ENCODE measurements around the gene OSGIN1. TPM values are rescaled to one million over a fixed set of nuclear protein-coding genes. Genes with fewer than 3 reads are reported as not detected.

The OSGIN1 gene
- total RNA-seq, 2 donors from 2014 or later, result 9.4 to 11.9 TPM

DNA sequence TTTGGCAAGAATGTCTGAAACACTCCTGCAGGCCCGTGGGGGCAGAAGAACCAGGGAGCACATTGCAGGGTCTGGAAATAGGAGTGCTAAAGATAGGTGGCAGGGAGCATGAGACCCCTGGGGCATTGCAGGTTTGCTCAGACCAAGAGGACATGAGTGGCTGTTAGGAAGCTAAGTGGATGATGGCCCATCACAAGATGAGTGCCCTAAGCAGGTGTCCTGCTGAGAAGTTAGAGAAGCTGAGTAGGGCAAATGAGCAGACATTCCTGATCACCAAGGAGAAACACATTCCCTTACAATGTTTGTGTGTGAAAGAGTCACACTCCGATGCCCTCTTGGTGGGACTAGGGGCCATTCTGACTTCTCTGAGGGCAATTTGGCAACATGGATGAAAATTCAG is 44.2 kb upstream of the OSGIN1 start:
- Histone ChIP-seq H3K9me3 (no peaks in the 10 kb centered on the region), H3K4me1 (no peaks in the 10 kb centered on the region), H3K36me3 (peaks cover 7% of the 10 kb centered on the region), H3K4me3 (no peak overlapping the region), H3K27ac (no peak overlapping the region), H3K9ac (ENCODE audit: low read depth in 2 of 2, low read length in 2 of 2) (no peak overlapping the region), H3K27me3 (no peaks in the 10 kb centered on the region)
- DNase-seq, result no peak
- TF ChIP-seq, protein P1, sequence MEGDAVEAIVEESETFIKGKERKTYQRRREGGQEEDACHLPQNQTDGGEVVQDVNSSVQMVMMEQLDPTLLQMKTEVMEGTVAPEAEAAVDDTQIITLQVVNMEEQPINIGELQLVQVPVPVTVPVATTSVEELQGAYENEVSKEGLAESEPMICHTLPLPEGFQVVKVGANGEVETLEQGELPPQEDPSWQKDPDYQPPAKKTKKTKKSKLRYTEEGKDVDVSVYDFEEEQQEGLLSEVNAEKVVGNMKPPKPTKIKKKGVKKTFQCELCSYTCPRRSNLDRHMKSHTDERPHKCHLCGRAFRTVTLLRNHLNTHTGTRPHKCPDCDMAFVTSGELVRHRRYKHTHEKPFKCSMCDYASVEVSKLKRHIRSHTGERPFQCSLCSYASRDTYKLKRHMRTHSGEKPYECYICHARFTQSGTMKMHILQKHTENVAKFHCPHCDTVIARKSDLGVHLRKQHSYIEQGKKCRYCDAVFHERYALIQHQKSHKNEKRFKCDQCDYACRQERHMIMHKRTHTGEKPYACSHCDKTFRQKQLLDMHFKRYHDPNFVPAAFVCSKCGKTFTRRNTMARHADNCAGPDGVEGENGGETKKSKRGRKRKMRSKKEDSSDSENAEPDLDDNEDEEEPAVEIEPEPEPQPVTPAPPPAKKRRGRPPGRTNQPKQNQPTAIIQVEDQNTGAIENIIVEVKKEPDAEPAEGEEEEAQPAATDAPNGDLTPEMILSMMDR (IDR thresholded peaks at IDR 0.05), result no peak
- intact Hi-C loops (cut with DNase I), result no loop called here

DNA sequence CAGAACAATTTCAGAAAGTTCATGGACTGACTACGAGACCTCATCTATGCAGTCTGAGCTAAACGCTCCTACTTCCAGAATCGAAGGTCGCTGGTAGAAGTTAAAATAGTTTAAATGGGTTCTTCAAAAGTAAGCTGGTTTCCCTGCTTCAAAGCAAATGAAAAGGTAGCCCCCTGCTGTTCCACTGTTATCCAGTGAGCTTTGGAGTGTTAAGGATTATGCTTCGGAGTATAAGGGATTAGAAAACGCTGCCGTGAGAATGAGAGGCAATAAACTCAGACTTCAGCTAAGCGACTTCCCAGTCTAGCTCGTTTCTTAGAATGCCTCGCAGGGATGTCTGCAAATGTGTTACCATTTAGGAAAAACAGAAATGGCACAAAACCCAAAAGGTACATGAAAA is 41.8 kb upstream of the OSGIN1 start:
- Histone ChIP-seq H3K36me3 (peaks cover 16% of the 10 kb centered on the region), H3K27ac (no peak overlapping the region), H3K4me3 (no peak overlapping the region), H3K27me3 (no peaks in the 10 kb centered on the region), H3K4me1 (no peaks in the 10 kb centered on the region), H3K9me3 (no peaks in the 10 kb centered on the region), H3K9ac (ENCODE audit: low read depth in 2 of 2, low read length in 2 of 2) (no peak overlapping the region)
- DNase-seq, result no peak
- TF ChIP-seq, protein P1 (IDR thresholded peaks at IDR 0.05), result no peak
- intact Hi-C loops (cut with DNase I), result no loop called here

DNA sequence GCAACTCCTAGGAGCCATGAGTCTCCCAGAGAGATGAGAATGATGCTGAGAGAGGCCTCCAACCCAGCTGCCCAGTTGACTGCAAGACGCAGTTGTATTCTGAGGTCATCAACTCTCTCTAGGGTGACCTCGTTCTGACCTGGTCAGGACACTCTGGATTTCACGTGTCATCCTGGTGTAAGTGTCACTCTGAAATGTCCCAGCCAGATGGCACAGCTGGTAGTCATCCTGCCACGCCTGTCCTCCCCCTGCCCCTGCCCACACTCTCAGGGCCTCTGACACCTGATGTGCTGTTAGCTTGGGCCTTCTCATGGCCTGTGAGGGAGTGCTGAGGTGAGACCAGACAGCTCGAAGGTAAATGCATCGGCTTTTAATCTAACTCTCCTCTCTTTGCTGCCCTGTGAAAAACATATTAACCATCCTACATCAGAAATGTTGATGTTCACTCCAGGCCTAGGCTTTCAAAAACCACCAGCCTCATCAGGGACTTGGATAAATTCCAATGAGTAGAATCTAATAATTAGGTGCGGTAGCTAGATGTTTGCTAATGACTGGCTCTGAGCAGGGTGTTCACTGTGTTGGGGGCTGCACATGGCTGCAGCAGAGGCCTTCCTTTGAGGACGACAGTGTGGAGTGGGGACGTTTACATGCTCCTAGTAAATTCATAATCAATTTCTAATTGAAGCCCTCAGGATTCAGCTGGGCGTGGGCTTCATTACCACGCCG is 40.4 kb upstream of the OSGIN1 start:
- TF ChIP-seq, protein P1 (IDR thresholded peaks at IDR 0.05), result no peak
- Histone ChIP-seq H3K9ac (ENCODE audit: low read depth in 2 of 2, low read length in 2 of 2) (no peak overlapping the region), H3K36me3 (peaks cover 19% of the 10 kb centered on the region), H3K27me3 (no peaks in the 10 kb centered on the region), H3K4me3 (no peak overlapping the region), H3K27ac (no peak overlapping the region), H3K4me1 (no peaks in the 10 kb centered on the region), H3K9me3 (no peaks in the 10 kb centered on the region)
- intact Hi-C loops (cut with DNase I), result no loop called here
- DNase-seq, result no peak

DNA sequence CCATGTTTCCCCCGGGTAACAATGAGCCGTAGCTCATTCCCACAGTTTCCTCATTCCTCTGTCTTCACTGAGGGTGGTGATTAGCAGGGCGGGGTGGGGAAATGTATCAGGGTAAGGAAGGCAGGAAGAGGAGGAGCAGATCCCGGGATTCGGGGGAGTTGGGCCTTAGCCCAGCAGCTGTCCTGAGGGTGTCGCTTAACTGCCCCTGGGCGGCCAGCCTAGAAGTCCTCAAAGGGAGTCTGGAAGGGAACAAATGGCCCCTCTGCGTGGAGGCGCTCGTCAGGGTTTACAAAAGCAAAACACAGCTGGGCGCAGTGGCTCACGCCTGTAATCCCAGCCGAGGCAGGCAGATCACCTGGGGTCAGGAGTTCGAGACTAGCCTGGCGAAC is 39.8 kb upstream of the OSGIN1 start:
- Histone ChIP-seq H3K27me3 (no peaks in the 10 kb centered on the region), H3K27ac (no peak overlapping the region), H3K4me3 (no peak overlapping the region), H3K9ac (ENCODE audit: low read depth in 2 of 2, low read length in 2 of 2) (no peak overlapping the region), H3K4me1 (no peaks in the 10 kb centered on the region), H3K36me3 (peaks cover 23% of the 10 kb centered on the region), H3K9me3 (no peaks in the 10 kb centered on the region)
- intact Hi-C loops (cut with DNase I), result no loop called here
- no peak for DNase-seq
- TF ChIP-seq, protein P1 (IDR thresholded peaks at IDR 0.05), result no peak

DNA sequence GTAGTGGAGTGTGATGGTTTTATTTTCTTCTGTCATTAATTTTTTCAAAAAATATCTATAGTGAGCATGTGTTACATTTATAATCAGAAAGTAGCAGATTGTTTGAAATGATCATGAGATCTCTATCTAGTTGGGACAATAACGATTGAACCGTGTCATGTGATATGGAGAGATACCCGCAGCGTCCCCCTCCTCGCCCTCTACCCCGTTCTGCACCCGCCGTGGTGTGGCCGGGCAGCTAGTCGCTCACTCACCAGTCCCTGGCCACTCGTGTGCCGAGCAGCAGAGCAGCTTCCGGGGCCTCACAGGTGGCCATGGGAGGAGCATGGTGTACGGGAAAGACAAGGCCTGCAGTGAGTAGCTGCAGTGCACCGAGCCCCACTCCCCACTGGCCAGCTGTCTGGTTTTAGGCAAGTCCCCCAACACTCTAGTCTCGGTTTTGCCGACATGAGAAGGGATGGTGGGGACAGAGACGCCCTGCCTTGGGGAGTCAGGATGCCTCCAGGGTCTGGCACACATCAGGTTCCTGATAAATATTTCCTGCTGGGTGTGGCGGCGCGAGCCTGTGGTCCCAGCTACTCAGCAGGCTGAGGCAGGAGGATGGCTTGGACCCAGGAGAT is 38.8 kb upstream of the OSGIN1 start:
- H3K9ac ChIP-seq (ENCODE audit: low read depth in 2 of 2, low read length in 2 of 2), result no peak overlapping the region
- no peak overlapping the region for H3K27ac ChIP-seq
- no peaks in the 10 kb centered on the region for H3K4me1 ChIP-seq
- no peaks in the 10 kb centered on the region for H3K9me3 ChIP-seq
- peaks cover 23% of the 10 kb centered on the region for H3K36me3 ChIP-seq
- TF ChIP-seq, protein P1 (IDR thresholded peaks at IDR 0.05), result no peak
- no peak overlapping the region for H3K4me3 ChIP-seq
- H3K27me3 ChIP-seq, result no peaks in the 10 kb centered on the region
- intact Hi-C loops (cut with DNase I), result no loop called here
- DNase-seq, result no peak

All from colonic mucosa (tissue), 4 donors.